Stimulated activated naive CD4-positive, alpha-beta T cell (primary cell): Measurements from ENCODE around the gene IL13RA1.
"Not testable (repeated sequence)": the region's sequence is repeated elsewhere in the genome, so short reads cannot be mapped to it uniquely, and the experiment has no call there.

ENCODE experiments used
- DNase-seq, 6 experiments: peaks; one replicate each; lab custom pipeline; 2025; lab: John Stamatoyannopoulos, UW

IL13RA1 gene

GRCh38 chrX:118729042-118729652 lies 1.7 kb downstream of the IL13RA1 start:
- no peak for DNase-seq

- no peak for DNase-seq
Measured at GRCh38 chrX:118730500-118731247, 3.3 kb downstream of the IL13RA1 start.

- DNase-seq = not testable (repeated sequence)
Measured at GRCh38 chrX:118732551-118732950, 5.1 kb downstream of the IL13RA1 start.

GRCh38 chrX:118734909-118735308 lies 7.5 kb downstream of the IL13RA1 start:
- no peak for DNase-seq

GRCh38 chrX:118736394-118737010 lies 9.1 kb downstream of the IL13RA1 start:
- DNase-seq = no peak

GRCh38 chrX:118739577-118739976 lies 12.2 kb downstream of the IL13RA1 start:
- no peak for DNase-seq

GRCh38 chrX:118740276-118740889 lies 13.0 kb downstream of the IL13RA1 start:
- DNase-seq = no peak

GRCh38 chrX:118742176-118742575 lies 14.8 kb downstream of the IL13RA1 start:
- no peak for DNase-seq

GRCh38 chrX:118745570-118745969 lies 18.2 kb downstream of the IL13RA1 start:
- DNase-seq = no peak

GRCh38 chrX:118751950-118752783 lies 24.8 kb downstream of the IL13RA1 start:
- DNase-seq = no peak

- no peak for DNase-seq
Measured at GRCh38 chrX:118755633-118756032, 28.2 kb downstream of the IL13RA1 start.

GRCh38 chrX:118756101-118756500 lies 28.7 kb downstream of the IL13RA1 start:
- no peak for DNase-seq

GRCh38 chrX:118758511-118758910 lies 31.1 kb downstream of the IL13RA1 start:
- no peak for DNase-seq

GRCh38 chrX:118760025-118760424 lies 32.6 kb downstream of the IL13RA1 start:
- no peak for DNase-seq

GRCh38 chrX:118761939-118762707 lies 34.7 kb downstream of the IL13RA1 start:
- no peak for DNase-seq

GRCh38 chrX:118763489-118763888 lies 36.1 kb downstream of the IL13RA1 start:
- DNase-seq = no peak

GRCh38 chrX:118764122-118764521 lies 36.7 kb downstream of the IL13RA1 start:
- DNase-seq = no peak

GRCh38 chrX:118770133-118770760 lies 42.8 kb downstream of the IL13RA1 start:
- no peak for DNase-seq

- DNase-seq = no peak
Measured at GRCh38 chrX:118772051-118772450, 44.6 kb downstream of the IL13RA1 start.

- no peak for DNase-seq
Measured at GRCh38 chrX:118773782-118774181, 46.4 kb downstream of the IL13RA1 start.

GRCh38 chrX:118779581-118779980 lies 52.2 kb downstream of the IL13RA1 start:
- DNase-seq = no peak
